ENCODE results near the gene SLIT3.
"Not testable (repeated sequence)": the region's sequence is repeated elsewhere in the genome, so short reads cannot be mapped to it uniquely, and the experiment has no call there.

SLIT3 gene

GRCh38 chr5:168746893-168747640 lies 553.9 kb downstream of the SLIT3 start:
- H3K27me3 Mint-ChIP-seq (ENCODE audit: low read depth): peaks cover 7% of the 10 kb centered on the region
- H3K9me3 Mint-ChIP-seq: peaks cover 16% of the 10 kb centered on the region
- peaks cover 71% of the 10 kb centered on the region for H3K36me3 Mint-ChIP-seq (ENCODE audit: low read depth)
- no peaks in the 10 kb centered on the region for H3K4me1 Mint-ChIP-seq
- H3K4me3 Mint-ChIP-seq: no peak overlapping the region
- TF ChIP-seq CTCF (IDR thresholded peaks at IDR 0.05; ENCODE audit: unreplicated experiment in 3 of 3): no peak
- H3K27ac Mint-ChIP-seq: no peak overlapping the region

GRCh38 chr5:168746126-168746892 lies 554.6 kb downstream of the SLIT3 start:
- Mint-ChIP-seq H3K9me3 (peaks cover 16% of the 10 kb centered on the region), H3K36me3 (ENCODE audit: low read depth) (peaks cover 69% of the 10 kb centered on the region)
- not testable (repeated sequence) for H3K4me3 Mint-ChIP-seq; H3K27me3 Mint-ChIP-seq (ENCODE audit: low read depth); H3K27ac Mint-ChIP-seq; H3K4me1 Mint-ChIP-seq

GRCh38 chr5:168743617-168744016 lies 557.3 kb downstream of the SLIT3 start:
- H3K4me3 Mint-ChIP-seq: no peak overlapping the region
- peaks cover 4% of the 10 kb centered on the region for H3K27me3 Mint-ChIP-seq (ENCODE audit: low read depth)
- no peak overlapping the region for H3K27ac Mint-ChIP-seq
- H3K9me3 Mint-ChIP-seq: peaks cover 16% of the 10 kb centered on the region
- TF ChIP-seq CTCF (IDR thresholded peaks at IDR 0.05; ENCODE audit: unreplicated experiment in 3 of 3): no peak
- H3K4me1 Mint-ChIP-seq: no peaks in the 10 kb centered on the region
- H3K36me3 Mint-ChIP-seq (ENCODE audit: low read depth): peaks cover 59% of the 10 kb centered on the region

- not testable (repeated sequence) for H3K4me3 Mint-ChIP-seq; H3K27ac Mint-ChIP-seq; H3K27me3 Mint-ChIP-seq (ENCODE audit: low read depth); H3K4me1 Mint-ChIP-seq
- peaks cover 16% of the 10 kb centered on the region for H3K9me3 Mint-ChIP-seq
- peaks cover 45% of the 10 kb centered on the region for H3K36me3 Mint-ChIP-seq (ENCODE audit: low read depth)
Observed at GRCh38 chr5:168742311-168742710, 558.6 kb downstream of the SLIT3 start.

GRCh38 chr5:168740811-168741213 lies 560.1 kb downstream of the SLIT3 start:
- H3K27me3 Mint-ChIP-seq (ENCODE audit: low read depth): no peaks in the 10 kb centered on the region
- H3K9me3 Mint-ChIP-seq: peaks cover 13% of the 10 kb centered on the region
- no peak for TF ChIP-seq CTCF (IDR thresholded peaks at IDR 0.05; ENCODE audit: unreplicated experiment in 3 of 3)
- peaks cover 13% of the 10 kb centered on the region for H3K4me1 Mint-ChIP-seq
- H3K4me3 Mint-ChIP-seq: no peak overlapping the region
- no peak overlapping the region for H3K27ac Mint-ChIP-seq
- H3K36me3 Mint-ChIP-seq (ENCODE audit: low read depth): peaks cover 34% of the 10 kb centered on the region

- Mint-ChIP-seq H3K4me1 (peaks cover 17% of the 10 kb centered on the region), H3K27ac (no peak overlapping the region), H3K9me3 (peaks cover 13% of the 10 kb centered on the region), H3K27me3 (ENCODE audit: low read depth) (no peaks in the 10 kb centered on the region), H3K36me3 (ENCODE audit: low read depth) (peaks cover 28% of the 10 kb centered on the region), H3K4me3 (no peak overlapping the region)
- no peak for TF ChIP-seq CTCF (IDR thresholded peaks at IDR 0.05; ENCODE audit: unreplicated experiment in 3 of 3)
Observed at GRCh38 chr5:168740092-168740800, 560.7 kb downstream of the SLIT3 start.

All from nephron (organoid).